PC-3 (cell line): ENCODE measurements around the gene OCSTAMP. TPM values are rescaled to one million over a fixed set of nuclear protein-coding genes. Genes with fewer than 3 reads are reported as not detected.

ENCODE experiments used
- total RNA-seq: library from RNA; depleted of rRNA; stranded (reverse); fragments of >200 nt; gene quantifications from 2 replicates; pipeline ENCODE4 v1.2.3, GENCODE V29; 2014; rRNA removed

The OCSTAMP gene
- total RNA-seq, 1 experiment from 2014 or later, result not detected

Other genes with a start within 250 kb of the OCSTAMP start
- gene CDH22, start 242.2 kb downstream of the OCSTAMP start, total RNA-seq, result not detected in 2 replicates
- 29.0 and 32.3 TPM in 2 replicates for gene ELMO2, start 144.0 kb downstream of the OCSTAMP start, total RNA-seq
- gene ZNF334, start 37.1 kb downstream of the OCSTAMP start, total RNA-seq, result 0.52 and 0.58 TPM in 2 replicates
- not detected in 2 replicates for gene SLC13A3, start 100.8 kb upstream of the OCSTAMP start, total RNA-seq
- gene TP53RK, start 138.8 kb upstream of the OCSTAMP start, total RNA-seq, result 41.4 and 48.1 TPM in 2 replicates
- 9.6 and 10.8 TPM in 2 replicates for gene SLC2A10, start 159.0 kb upstream of the OCSTAMP start, total RNA-seq